GM12875 (cell line): ENCODE data around the gene GLB1L3.
A peak's percentile ranks its signal among the peaks of the same experiment; 100 is the strongest.
"Not testable (repeated sequence)": the region's sequence is repeated elsewhere in the genome, so short reads cannot be mapped to it uniquely, and the experiment has no call there.

Experiments
- H3K4me3 ChIP-seq: one replicate; pipeline ENCODE4 v1.5.1; 2011; ENCODE audit warnings: low read depth, low read length, control low read depth
- CTCF ChIP-seq: IDR thresholded peaks from 2 replicates; pipeline ENCODE4 v1.5.1; 2011; ENCODE audit warnings: low read depth, mild to moderate bottlenecking, control low read depth, inconsistent platforms, low read length, moderate library complexity, borderline replicate concordance; ENCODE audit not compliant: insufficient read depth

Gene GLB1L3

DNA sequence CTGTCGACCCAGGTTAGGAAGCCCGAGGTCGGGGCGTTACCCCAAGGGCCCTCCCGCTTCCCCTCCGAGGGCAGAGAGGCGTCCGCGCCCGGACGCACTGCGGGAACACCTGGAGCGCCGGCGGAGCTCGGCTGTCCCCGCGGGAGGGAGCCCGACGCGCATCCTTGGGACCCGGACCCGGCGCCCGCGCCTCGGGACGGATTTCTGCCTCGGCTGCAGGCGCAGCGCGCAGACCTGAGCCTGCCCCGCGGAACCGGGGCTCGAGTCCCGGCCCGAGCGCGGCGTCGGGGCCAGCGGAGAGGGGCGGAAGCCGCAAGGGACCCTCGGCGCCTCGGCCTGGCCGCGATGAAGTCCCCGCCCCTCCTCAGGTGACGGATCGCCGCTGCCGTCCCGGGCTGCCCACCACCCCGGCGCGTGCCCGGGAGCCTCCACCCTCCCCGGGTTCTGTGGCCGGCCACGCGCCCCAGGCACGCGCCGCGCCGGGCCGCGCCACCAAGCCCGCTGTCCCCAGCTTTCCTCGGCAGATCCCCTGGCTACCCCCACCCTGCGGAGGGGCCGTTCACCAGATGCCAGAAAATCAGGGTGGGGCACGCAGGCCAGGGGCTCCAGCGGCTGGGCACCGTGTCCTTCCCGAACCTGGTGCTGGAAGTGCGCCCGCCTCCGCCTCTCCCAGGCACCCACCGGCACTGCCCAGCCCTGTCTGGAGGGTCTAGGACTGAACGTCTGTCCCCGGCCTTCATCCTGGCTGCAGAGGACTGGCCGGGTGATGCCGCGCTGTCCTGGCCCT lies 410 bp downstream of the GLB1L3 start:
- TF ChIP-seq CTCF, result no peak
- H3K4me3 ChIP-seq, result peak overlapping the region; percentile 62

GRCh38 chr11:134277183-134278001 lies 1.2 kb downstream of the GLB1L3 start:
- H3K4me3 ChIP-seq, result peak overlapping the region; percentile 62
- TF ChIP-seq CTCF, result no peak

- no peak overlapping the region for H3K4me3 ChIP-seq
- no peak for TF ChIP-seq CTCF
Measured at GRCh38 chr11:134278356-134278755, 2.2 kb downstream of the GLB1L3 start.

DNA sequence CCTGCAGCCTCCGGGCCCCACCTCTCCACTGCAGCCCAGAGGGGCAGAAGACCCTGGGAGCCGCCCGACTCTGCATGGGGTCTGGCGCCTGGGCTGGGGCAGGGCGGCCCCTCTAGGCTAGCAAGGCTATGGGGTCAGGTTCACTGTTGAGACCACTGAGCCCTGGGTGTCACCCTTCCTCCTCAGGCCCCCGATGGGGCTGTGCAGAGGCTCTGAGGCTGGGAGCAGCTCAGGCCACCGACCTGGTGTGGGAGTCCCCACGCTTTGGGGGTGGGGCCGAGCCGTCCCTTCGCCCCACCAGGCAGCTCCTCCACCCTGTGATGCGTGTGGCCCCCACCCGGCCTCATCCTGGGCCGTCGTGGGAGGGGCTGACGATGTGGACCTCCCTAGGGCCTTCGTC lies 5.5 kb downstream of the GLB1L3 start:
- not testable (repeated sequence) for H3K4me3 ChIP-seq

DNA sequence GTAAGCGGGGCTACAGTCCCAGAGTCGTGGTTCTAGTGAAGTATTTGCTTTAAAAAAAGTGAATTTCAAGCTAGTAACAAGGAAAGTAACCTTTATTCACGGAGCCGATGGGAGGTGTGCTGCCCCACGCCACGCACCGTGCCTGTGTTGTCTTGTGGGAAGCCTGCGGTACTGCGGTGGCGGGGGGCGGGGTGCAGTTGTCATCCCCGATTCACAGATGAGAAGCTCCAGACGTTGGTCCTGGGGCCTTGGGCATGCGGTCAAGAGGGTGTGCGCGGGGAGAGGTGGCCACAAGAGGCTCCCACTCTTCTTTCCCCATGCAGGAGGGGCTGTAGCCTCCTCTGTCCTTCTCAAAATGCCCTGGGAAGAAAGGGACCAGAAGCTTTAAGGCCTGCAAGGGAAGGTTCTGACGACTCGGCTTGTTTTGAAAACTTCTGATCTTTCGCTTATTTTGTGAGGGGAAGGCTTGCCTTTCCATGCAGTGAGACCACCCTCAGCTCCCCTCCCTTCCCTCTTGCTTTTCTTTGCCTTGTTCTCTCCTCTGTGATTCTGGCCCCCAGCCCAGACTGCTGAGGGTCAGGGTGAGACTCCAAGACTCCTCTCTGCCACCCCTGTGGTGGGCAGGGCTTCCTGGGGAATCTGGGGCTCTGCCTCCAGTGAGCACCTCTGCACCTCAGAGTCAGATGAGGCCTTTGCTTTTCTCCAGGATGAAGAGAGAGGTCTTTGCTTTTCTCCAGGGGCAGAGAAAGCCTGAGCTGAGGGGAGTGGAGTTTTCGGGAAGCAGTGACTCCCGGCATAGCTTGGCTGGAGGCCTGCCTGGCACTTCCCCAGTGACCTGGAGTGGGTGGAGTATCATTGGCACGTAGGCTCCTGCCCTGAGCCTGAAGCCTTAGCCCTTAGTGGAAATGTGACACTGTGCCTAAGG lies 6.2 kb downstream of the GLB1L3 start:
- TF ChIP-seq CTCF, result no peak
- no peak overlapping the region for H3K4me3 ChIP-seq

GRCh38 chr11:134283461-134284230 lies 7.5 kb downstream of the GLB1L3 start:
- no peak overlapping the region for H3K4me3 ChIP-seq
- no peak for TF ChIP-seq CTCF

DNA sequence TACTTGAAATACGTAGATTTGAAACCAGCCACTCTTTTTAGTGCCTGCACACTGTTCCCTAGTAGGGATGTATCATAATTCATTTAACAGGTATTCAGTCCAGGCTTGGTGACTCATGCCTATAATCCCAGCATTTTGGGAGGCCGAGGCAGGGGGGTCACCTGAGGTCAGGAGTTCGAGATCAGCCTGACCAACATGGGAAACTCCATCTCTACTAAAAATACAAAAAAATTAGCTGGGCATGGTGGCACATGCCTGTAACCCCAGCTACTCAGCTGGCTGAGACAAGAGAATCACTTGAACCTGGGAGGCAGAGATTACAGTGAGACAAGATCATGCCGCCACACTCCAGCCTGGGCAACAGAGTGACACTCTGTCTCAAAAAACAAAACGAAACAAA lies 8.2 kb downstream of the GLB1L3 start:
- H3K4me3 ChIP-seq, result not testable (repeated sequence)
